SHP77 treated with DMSO at 0.1 percent for 48 hours (cell line): ENCODE measurements around the gene AUTS2.

Experiments used
- DNase-seq: peaks from one replicate; lab custom pipeline; 2025; lab: John Stamatoyannopoulos, UW

Gene AUTS2

DNA sequence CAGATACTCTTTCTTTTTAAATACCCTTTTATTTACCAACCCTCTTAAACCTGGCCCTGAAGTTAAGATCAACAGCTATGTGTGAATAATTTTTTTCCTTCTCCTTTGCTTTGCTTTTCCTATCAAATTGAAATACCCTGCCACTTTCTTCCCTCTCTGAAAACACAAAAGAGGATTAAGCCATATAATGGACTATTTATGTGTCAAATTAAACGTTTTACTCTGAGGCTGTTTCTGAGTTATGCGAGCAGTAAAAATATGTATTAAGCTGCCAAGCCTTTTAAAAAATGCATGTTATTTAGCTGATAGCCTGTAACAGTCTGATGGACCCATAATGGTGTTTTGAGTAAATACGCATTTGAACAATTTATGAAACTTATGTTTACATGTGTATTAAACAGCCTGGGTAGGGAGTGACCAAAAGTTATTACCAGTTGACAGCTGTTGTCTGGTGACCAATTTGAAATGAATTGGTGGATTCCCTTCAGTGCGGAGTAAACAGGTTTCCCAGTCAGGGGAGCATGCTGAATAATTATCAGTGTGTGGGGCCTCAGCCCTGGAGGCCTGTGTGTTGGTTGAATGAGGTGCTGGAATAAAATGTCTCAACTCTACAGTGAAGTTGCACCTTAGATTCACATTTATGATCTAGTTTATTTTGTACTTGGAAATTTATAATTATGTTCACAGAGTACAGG lies 89.6 kb downstream of the AUTS2 start:
- no peak for DNase-seq

- no peak for DNase-seq
Observed at GRCh38 chr7:69690329-69690728, 92.1 kb downstream of the AUTS2 start.

DNA sequence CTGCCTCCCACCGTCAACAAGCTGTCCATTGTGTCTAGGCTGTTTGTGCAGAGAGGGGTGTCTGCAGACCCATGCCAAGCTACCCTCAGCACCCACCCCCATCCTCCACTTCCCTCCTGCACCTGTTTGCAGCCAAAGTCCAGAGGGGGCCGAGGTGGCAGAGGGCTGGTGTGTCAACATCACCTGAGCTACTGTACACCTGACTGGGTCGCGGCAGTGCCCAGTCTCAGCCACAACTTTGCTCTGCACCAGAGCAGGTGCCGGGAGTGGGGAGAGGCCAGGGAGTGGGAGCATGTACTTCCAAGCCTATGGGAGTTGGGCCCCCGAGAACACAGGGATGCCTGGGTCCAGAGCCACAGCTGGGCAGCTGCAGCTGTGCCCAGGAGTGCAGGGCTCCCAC lies 93.1 kb downstream of the AUTS2 start:
- no peak for DNase-seq

- DNase-seq = no peak
Observed at GRCh38 chr7:69691734-69692133, 93.5 kb downstream of the AUTS2 start.

DNA sequence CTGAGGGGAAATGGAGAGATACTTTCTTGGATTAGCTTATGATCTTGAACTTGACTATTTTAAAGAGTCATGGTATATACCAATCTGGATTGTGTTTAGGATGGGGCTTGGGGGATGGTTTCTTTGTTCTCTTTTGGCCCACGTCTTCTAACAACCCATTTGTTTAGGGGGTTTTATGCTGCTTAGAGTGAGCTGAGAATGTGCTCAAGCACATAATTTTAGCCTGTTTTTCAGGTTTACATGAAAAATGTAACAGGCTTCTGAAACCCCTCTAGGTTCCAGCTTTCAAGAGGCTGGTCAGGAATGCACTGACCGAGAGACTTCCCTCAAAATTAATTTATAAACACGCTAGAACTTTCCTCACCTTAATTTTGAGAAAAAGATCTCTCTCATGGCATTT lies 94.3 kb downstream of the AUTS2 start:
- DNase-seq = no peak

GRCh38 chr7:69693042-69693441 lies 94.8 kb downstream of the AUTS2 start:
- no peak for DNase-seq

GRCh38 chr7:69696054-69696591 lies 97.8 kb downstream of the AUTS2 start:
- no peak for DNase-seq

- DNase-seq = no peak
Observed at GRCh38 chr7:69696686-69697685, 98.7 kb downstream of the AUTS2 start.

DNA sequence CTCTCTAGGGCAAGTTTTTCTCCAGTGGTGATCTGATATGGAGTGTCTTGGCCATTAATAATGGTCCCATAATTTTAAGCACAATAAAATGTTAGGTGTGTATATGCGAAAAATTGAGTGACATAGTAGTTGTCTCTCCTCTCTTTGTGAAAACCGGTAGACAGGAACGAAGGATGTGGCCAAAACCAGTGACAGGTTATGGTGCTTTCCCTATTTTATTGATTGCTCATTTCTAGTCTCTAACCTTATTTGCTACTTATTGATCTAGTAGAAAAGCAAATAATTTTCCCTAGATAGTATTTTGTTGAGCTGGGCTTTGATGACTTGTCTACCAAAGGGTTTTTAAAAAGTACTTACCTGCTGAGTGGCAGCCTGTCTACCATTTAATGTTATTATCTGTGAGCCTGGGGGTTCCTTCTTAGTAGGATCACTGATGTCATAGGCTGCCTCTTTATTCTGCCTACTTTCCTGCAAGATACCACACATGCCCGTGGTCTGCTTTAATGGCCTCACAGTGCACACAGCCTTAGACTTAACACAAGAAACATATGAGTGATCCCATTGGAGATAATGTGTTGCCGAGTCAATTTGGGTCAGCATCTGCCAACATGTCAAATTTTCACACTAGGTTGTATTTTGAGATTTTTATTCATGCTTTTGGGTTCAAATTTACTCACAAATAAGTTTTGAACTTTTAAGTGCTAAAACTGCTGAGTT lies 100.0 kb downstream of the AUTS2 start:
- DNase-seq = no peak

GRCh38 chr7:69699931-69700330 lies 101.7 kb downstream of the AUTS2 start:
- no peak for DNase-seq

GRCh38 chr7:69700331-69700730 lies 102.1 kb downstream of the AUTS2 start:
- no peak for DNase-seq

DNA sequence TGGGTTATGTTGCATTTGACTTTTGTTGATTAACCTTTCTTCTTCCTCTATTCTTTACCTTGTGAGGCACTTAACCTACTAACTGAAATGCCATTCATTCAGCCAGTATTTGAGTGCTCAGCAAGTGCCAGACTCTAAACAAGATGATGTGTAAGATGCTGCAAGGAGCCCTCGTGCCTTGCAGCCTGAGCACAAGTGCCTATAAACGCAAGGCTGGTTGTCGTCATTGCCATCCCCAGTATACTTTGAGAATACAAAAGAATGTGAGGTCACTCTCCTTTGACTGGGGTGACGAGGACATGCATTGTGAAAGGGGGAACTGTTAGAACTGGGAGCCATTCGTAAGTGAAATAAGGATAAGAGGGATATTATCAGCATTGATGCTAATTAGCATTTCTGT lies 103.0 kb downstream of the AUTS2 start:
- DNase-seq = no peak

DNA sequence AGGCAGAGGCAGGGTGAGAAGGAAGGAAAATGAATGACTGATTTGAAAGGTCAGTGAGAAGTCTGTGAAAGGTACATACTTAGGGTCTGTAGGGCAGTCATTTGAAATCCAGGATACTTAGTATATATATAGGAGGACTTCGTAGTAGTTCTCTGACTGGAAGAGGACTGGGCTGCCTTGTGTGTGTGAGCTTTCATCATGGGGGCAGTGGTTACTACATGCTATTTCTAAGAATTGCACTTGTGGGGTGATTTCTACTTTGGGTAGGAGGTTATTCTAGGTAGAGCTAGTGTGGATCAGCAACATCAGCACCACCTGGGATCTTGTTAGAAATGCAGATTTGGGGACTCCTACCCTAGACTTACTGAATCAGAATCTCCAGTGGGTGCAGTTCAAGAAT lies 104.1 kb downstream of the AUTS2 start:
- DNase-seq = no peak

DNA sequence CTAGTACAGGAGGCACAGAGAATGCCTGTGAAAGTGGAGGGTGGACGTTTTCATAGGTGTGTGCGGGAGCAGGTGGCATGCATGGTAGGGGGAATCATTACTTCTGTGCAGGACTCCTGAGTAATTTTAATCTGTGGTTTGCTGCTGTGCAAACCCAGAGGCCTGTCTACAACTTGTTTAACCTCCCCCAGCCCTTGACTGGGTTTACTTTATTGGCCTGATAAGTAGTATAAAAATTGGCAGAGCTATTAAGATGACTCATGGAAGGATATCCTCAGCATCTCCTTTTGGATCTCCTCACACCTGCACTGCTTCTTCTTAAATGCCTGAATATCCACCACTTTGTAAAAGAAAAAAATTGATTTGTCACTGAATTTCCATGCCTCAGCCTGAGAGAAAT lies 104.8 kb downstream of the AUTS2 start:
- no peak for DNase-seq

DNA sequence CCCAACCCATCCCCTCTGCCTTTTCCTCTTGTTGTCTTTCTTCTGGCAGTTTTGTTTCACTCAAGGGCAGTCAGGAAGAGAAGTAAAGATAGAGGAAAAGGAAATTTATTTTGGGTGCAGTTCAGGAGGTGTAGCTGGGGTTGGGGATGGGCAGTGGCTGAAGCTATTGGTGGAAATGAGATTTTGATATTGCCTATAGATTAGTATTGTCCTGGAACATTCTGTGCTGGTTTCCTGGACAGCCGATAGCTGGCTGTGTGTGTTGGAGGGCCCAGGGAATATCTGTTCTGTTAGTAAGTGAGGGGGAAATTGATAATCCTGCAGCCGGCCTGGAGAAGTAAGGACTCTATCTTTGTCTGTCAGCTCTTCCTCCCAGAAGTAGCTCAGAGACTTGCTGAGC lies 107.8 kb downstream of the AUTS2 start:
- DNase-seq = no peak

DNA sequence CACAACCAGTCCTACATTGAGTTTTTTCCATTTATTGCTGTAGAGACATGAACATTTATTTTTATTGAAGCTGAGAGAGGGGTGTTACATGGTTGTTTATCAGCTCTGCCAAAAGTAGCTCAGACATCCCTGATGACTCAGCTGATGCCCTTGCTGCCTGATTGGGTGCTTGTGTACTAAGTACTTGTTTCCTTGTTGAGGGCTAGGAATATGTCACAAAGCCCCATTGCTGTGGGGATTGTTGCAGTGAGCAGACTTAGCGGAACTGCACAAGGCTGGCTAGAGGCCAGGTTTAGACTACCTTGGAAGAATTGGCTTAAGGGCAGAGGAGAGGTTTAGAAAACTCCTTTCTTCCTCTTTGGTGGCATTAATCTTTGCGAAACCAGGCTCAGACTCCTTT lies 110.6 kb downstream of the AUTS2 start:
- DNase-seq = no peak

DNA sequence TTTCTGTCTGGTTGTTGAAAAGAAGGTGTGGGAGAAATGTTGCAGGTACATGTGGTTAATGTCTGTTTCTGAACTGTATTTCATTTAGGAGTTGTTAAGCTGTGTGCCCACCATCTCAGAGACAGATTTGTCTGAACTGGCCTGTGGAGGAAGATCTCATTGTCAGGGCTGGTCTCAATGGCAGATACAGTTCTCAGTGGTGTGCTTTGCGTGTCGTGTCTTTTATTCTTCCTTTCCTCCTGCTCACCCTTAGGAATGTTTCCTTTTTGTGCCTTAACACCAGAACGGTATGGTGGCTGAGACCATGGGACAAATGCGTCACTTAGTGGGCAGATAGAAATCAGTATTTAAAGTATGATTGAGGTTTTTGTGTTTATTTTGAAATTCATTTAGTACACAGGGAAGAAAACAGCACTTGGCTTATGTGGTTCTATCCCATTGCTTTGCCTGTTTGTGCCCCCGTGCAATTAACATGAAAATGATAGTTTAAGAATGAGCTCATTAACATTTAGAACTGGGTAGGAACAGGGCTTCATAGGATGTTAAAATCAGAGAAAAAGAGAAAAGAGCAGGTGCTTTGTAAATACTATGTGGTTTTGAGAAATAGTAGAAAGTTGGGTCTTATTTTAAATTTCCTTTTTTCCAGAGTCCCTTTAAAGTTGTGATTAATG lies 112.6 kb downstream of the AUTS2 start:
- DNase-seq = no peak

- DNase-seq = no peak
Observed at GRCh38 chr7:69714886-69715576, 116.8 kb downstream of the AUTS2 start.

GRCh38 chr7:69717221-69717620 lies 118.9 kb downstream of the AUTS2 start:
- DNase-seq = no peak

GRCh38 chr7:69719717-69720116 lies 121.4 kb downstream of the AUTS2 start:
- no peak for DNase-seq

- no peak for DNase-seq
Observed at GRCh38 chr7:69722843-69723242, 124.6 kb downstream of the AUTS2 start.
